Measurements from ENCODE around the gene MYMK.

GRCh38 chr9:133518200-133518599, 6.6 kb downstream of the MYMK start:
- no peak for TF ChIP-seq CTCF (IDR thresholded peaks at IDR 0.05)
- no peak for TF ChIP-seq EP300 (IDR thresholded peaks at IDR 0.05)
- no peak for TF ChIP-seq POLR2A (IDR thresholded peaks at IDR 0.05)

Data from stomach (tissue), 4 donors.